ENCODE measurements around the gene PDLIM7.

The PDLIM7 gene

DNA sequence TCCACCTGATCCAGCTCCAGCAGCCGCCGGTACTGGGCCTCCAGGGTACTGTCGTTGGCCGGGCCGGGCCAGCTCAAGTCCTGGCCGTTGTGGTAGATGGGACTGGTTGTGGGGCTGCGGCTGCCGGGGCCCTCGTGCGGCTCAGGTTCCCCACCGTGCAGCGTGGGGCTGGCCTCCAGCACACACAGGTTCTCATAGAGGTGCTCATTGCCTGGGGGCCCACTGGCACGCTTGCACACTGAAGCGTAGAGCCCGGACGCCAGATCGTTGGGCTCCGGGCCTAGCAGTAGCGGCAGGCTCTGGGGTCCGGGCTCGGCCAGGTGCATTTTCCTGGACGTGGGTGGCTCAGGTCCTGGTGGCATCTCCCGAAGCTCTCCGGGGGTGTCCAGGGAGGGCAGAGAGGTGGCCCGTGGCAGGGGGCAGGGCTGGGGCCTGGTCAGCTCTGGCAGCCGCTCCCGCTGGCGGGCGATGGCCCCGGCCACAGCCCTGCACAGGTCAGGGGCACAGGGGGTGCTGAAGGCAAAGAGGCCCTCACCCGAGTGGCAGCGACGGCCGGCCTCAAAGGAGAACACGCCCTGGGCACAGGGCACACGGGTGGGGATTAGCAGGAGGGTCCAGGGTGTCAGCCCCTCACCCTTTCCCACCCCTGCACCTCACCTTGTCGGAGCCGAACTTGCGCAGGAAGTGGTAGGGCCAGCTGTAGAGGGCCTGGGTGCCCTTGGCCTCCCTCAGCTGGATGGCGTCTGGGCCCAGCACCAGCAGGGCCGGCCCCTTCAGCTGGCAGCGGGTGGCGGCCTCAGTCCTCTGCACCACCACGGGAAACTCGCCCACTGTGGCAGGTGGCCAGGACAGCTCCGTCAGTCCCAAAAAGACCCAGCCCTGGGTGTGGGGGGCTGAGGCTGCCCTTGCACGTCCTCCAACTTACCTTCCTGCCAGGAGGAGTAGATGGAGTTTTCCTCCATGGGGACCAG lies 7.0 kb upstream of the PDLIM7 start:
- no peak for DNase-seq

DNA sequence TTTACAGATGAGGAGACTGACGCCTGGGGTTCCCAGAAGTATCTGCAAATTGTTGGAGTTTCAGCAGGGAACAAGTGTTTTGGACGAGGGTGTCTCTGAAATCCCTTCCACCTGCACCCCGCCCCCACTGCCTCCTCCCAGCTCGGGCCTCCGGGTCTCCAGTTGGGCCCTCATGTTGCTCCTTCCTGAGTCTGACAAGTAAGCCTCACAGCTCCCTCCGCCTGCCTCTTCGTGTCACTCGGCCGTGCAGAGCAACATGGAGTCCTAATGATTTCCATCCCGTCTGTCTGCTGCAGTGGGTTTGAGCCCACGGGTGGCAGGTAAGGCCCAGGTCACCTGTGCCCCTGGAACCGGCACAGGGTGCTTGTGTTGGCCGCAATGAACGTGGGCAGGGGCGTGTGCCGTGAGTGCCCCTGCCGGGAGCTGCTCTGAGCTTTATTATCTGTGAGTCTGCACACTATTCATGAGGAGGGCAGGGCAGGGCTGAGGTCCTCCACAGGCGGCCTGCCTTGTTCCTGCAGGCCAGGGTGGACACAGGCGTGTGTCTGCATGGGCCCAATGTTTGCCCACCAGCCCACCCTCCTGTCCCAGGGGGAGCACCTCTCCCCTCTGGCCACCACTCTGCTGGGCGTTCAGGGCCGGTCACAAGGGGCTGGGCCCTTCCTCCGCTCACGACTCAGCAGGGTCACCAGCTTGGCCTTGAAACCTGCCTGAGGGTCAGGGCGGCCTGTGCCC lies 6.1 kb upstream of the PDLIM7 start:
- DNase-seq, result no peak

DNA sequence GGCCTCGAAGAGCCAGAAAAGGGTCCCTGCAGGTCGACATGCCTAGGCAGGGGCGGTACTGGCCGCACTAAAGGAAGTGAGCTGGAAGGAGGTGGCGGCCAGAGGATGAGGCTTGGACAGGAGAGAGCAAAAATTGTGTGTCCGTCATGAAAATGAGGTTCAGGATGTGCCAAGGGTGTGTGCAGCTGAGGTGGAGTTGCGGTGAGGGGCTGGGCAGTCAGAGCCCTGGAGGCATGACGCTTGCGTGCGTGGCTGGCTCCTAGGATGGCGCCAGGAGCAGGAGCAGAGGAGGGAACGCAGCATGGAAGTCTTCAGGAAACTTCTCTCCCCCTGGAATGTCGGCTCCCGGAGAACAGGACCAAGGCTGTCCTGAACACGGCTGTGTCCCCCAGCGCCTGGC lies 5.5 kb upstream of the PDLIM7 start:
- DNase-seq, result no peak

DNA sequence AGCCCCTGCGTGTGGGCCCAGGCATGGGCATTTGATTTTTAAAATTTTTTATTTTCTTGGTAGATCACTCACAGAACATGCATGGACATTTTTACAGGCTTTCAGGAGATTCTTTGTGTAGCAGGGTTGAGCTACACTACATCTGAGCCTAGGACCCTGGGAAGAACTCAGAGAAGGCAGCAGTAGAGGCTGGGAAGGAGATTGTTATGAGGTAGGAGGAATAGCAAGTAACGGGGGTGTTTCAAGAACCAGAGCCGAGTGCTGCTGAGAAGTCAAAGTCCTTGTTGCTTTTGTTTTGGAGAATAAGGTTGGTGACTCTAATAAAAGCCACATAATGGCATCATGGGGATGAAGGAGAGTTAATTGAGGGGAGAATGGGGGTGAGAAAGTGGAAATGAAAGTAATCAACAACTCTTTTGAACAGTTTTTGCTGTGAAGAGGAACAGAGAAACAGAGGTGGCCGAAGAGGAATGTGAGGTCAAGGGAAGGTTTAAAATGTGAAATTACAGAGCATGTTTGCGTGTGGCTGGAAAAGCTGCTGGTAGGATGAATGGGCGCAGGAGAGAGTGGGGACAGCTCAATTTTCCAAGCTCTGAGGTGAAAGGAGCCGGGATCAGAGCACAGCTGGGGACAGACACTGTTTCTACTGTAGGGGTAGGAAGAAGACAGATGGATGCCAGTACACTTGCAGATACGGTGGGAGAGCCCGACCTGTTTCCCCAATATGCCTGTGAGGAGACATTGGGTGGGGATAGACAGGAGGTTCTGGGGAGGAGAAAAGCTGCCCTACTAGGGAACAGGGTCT lies 4.7 kb upstream of the PDLIM7 start:
- DNase-seq, result no peak

DNA sequence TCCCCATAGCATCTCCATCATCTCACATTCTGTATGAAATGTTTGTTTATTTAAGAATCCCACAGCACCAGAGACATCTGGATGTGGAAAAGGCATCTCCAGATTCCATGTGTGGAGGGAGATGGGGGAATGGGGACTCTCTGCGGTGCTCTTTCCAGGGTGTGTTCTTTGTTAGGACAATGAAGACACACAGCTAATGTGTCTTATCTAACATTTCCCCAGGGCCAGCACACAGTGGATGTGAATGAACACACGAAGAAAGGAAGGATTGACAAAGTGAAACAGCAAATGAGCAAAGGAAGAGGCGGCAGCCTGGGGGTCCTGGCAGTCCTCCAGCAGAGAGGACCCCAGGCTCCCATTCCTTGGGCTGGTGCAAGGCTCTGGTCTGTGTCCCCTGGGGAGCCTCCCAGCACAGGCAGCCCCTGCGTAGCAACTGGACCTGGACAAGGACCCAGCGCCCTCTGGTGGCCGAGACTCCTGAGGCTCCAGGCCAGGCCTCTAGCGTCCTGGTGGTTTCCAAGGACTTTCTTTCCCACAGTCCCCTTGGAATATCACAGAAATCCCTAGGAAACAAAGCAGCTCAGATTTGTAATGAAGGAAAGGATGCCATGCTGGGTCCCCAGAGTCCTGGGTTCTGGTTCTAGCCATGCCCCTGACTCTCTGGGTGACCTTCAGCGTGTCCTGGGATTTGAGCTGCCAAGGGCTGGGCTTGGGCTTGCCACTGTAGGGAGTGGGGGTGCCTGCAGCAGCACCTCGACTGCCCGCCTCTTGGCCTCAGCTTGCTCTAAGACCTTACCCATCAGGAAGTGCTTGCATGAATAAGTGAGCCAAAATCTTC lies 3.5 kb upstream of the PDLIM7 start:
- DNase-seq, result peak; percentile 83

DNA sequence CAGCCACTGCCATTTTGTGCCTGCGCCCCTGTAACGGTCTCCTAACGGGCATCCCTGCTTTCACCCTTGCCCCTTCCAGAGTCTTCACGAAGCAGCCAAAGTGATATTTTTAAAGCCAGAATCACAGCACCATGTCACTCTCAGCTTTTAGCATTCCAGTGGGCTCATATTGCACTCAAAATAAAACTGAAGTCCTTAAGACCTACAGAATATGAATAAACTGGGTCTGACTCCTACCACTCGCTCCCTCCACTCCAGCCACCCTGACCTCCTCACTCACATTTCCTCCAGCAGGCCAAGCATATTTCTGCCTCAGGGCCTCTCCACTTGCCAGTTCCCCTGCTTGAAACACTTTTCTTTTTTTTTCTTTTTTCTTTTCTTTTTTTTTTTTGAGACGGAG lies 2.4 kb upstream of the PDLIM7 start:
- DNase-seq, result no peak

DNA sequence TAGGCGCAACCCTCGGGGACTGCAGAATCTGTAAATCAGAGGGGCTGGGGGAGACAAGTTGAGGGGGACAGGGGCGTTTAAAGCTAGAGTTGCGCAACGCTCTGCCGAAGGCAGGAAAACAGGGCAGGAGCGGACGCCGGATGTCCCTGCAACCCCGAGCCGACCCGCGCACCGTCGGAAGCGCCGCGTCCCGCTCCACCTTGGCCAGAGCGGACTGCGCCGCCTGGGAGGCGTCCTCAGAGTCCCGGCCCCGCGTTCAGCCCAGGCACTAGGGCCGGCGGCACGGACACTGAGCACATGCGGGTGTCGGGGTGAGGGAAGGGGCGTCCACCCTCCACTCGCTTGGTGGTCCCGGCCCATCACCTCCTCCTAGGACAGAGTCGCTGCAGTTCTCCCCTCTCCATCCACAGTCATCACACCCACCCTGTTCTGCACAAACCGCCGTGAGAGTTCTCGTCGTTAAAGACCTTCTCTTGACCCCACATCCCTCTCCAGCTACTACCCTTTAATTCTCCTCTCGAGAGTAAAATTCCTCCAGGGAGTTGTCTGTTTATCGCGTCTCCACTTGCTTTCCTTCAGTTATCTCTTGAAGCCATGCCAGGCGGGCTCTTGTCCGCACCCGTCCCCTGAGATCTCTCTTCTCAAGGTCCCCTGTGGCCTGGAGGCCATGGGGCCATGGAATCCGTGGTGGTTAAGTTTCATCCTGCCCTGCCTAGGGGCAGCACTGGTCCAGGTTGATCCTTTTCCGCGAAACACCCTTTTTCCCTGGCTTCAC lies 796 bp upstream of the PDLIM7 start:
- DNase-seq, result no peak

DNA sequence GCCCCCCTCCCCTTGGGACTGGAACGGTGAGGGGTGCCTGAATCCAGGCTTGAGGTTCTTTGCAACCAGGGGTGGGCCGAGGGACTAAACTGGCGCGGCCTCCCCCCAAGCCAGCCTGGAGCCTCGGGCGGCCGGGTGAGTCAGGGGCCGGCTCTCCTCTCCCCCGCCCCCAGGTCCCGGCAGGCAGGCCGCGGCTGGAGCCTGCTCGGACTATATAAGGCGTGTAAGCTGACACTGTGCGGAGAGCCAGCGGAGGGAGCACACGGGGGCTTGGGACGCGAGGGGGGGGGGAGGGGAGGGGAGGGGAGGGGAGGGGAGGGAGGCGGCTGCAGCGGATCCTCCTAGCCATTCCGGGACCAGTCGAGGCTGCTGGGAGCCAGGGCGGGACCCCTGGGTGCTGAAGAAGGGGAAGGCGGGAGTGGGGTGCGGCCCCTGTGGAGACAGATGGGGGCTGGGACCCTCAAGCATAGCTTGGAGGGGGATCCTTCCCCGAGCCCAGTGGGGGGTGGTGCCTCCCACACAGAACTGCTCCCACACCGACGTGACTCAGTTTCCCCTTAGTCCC lies 595 bp downstream of the PDLIM7 start:
- DNase-seq, result no peak

DNA sequence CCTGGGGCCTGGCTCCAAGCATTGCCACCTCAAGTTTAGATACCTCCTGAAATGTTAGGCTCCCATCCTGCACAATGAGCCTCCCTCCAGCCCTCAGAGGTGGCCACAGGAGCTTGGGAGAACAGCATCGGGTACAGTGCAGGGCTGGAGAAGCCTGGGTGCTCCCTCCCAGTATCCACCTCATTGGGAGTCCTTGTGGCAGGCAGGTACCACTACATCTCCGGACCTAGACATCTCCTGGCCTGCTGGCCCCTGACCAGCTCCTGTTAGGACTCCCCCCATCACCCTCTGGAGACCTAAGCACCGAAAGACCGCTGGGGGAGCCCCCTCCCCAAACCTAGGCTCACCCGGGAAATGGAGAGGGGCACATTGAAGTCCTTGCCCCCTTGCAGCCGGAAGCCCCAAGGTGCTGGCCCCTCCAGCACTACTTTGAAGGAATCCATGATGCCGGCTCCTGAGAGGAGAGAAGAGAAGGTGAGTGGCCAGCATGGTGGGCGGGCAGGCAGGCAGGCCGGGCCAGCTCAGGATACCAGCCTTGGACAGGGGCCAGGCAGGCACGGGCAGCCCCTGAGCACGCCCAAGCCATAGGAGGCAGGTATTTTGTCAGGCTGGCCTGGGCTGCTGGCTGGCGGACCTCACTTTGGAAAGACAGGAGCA lies 1.2 kb downstream of the PDLIM7 start:
- no peak for DNase-seq

DNA sequence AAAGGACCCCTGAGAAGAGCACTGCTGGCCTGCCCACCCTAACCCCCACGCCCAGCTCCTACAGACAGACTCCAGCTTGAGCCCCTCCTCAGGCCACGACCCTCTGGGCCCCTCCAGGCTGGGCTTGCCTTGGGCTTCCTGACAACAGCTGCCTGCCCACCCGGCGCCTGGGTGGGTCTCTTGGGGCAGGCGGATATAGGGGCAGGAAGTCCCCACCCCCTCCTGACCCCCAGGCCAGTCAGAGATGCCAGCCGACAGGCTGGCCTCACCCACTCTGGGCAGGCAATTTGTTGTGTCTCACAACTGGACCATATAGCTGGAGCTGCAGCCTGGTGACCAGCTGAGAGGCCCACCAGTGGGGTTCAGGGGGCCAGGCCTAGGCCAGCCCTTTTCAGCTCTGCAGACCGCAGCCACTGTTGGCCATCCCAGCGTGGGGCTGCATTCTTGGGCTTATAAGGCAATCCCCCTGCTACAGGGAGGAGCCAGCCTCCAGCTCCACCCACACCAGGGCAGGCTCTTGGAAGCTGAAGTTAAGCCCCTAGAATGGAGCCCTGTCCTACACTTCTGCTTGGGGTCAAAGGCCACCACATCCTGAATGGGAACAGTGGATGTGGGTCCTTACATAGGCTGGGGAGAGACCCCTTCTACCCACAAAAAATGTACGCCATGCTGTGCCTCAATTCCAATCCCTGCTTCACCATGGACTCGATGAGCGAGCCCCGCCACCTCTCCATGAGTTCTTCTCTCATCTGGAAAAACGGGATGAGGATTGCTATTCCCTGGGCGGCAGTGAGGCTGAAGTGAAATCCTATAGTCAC lies 2.0 kb downstream of the PDLIM7 start:
- DNase-seq, result no peak

DNA sequence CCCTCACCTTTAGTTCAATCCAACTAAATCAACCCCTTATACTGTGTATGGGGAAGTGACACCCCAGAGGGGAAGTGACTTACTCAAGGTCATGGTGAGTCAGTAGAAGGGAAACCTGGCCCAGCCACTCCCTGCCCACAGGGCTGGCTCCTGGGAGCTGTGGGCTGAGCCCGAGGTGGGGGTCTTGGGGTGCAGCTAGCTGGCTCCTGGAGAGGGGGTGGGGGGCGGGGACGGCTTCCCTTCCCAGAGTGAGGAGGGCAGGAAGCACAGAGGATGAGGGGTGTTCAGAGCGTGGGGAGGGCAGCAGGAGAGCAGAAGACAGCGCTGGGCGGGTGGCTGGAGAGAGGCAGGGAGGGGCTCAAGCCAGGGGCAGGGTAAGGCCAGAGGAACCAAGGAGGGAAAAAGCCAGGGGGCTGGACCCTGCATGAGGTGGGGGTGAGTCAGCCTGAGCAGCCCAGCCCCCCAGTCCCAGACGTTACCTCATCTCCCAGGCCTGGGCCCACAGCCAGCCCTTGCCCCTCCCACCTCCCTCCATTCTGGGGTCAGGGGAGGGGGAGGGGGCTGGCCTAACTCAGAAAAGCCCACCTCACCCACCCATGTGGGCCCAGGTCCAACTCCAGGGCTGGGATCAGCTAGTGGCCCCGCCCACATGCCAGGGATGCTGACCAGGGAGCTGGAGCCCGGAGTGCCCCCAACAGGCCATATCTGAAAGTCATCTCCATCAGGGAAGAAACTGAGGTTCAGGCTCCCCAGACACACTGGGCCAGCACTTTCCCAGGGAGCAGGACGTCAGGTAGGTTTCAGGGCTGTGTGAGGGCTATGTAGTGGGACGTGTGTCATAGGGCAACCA lies 2.8 kb downstream of the PDLIM7 start:
- no peak for DNase-seq

DNA sequence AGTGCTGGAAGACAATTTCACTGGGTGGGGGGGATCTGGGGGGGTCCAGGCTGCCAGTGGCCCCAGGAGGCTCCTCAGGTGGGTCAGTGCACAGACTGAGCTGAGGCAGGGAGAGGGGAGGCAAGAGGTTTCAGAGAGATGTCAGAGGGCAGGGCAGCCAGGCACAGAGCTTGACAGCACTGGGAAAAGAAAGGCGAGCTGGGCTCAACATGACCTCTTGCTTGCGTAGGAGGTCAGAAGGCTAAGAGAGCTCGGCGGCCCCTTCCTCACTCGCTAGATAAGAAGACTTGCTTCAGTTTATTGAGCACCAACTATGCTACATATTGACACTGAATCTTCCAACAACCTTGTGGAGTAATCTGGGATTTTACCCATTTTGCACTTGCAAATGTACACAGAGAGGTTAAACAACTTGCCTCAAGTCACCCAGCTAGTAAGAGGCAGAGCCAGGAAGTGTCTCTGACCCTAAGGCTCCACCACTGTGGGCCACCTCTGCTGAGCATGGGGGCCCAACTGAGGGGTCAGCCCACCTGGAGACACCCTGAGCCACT lies 3.5 kb downstream of the PDLIM7 start:
- DNase-seq, result no peak

DNA sequence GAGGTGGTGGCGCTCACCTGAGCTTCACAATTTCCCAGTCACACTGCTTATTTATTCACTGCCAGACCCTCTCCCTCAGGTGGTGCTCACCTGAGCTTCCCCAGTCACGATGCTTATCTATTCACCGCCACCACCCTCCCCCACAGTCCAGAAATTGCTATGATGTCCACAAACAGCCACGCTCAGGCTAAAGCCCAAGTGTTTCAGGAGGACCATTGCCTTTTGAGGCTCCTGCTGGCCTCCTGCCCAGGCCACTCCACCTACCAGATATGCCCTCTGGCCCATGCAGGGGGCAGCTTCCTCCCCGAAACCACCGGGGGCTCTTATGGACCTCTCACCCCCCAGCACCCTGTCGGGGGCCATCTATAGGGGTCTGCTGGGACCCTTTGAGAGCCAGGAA lies 4.6 kb downstream of the PDLIM7 start:
- DNase-seq, result no peak

DNA sequence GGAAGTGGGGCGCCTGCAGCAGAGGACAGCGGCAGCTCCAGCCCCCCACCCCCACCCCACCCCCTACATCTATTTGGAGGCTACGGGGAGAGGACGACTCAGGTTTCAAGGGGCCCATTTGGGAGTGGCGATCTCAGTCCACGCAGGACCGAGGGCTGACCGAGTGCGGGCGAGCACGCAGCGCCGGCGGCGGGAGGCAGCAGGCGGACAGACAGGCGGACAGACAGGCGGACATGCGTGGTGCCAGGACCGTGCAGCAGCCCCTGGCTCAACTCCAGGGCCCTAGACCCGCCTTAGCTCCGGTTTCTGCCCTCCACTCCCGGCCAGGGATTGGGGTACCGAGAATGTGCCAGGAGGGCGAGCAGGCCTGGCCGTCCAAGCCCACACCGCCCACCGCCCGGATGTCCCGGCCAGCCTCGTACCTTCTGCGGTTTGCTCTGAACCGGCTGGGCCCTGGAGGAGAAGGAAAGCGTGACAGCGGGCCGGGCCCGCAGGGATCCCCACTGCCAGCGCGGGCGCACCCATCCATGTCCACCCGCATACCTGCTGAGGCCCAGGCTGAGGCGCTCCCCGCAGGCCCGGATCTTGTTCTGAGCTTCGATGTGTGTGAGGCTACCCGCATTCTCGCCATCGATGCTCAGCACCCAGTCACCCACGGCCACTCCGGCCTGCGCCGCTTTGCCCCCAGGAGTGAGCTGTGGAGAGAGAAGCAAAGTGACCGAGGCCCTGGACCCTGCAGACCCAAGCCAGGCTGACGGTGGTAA lies 5.2 kb downstream of the PDLIM7 start:
- no peak for DNase-seq

DNA sequence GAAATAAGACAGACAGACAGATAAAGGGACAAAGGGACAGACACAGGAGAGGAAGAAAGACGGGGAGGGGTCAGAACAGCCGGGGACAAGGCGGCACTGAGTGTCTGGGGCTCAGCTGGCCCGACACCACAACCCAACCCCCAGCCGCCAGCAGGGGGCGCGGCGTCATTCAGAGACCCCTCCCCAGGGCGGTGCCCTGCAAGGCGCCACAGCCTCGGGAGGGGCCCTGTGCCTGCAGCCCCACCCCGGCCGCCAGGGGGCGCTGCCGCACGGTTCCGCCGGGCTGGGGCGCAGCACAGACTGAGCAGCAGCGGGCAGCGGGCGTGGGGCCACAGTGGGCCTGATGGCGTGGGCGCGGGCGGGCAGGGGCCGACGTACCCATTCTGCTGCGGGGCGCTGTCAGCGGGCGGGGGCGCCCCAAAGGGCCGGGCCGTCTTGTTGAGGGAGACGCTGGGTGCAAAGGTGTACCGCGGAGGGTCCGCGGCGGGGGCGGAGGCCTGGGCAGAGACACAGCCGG lies 5.9 kb downstream of the PDLIM7 start:
- no peak for DNase-seq

DNA sequence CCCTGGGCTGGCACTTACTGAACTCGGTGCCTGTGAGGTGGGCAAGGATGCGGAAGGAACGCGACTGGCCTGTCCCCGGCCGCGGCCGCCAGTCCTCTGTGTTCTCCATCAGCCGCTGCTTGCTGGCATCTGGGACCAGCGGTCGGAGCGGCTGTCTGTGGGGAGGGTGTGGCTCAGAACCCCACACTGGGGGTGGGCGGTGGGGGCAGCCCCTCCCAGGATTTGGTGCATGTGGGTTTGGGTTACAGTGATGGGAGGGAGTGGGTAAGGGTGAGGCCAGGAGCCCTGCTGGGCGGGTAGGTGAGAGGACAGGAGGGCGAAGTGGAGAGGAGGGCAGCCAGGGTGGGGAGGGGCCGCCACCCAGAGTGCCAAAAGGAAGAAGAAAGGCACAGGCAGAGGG lies 6.4 kb downstream of the PDLIM7 start:
- no peak for DNase-seq

DNA sequence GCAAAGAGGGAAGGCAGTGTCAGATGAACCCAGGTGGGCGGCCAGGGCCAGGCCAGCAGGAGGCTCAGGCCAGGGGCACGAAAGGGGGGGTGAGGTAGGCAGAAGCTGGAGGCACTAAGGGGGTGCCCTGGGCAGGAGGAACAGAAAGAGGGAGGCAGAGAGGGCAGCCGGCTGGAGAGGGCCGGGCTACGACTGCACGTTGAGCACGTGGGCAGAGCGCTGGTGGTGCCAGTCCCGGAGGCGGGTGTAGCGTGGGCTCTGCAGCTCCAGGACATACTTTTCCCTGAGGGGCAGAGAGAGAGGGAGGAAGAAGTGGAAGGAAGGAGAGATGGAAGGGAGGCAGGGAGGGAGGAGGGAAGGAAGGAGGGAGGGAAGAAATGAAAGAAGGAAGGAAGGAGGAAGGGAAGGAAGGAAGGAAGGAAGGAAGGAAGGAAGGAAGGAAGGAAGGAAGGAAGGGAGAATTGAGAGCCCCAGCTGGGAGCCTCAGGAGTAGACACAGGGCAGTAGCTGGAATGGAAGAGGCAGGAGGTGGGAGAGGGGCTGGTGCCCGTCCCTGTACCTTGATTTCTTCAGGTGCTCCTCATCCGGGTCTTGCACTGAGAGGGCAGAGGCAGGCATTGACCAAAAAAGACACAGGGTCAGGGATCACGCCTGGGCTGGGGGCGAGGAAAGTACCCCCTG lies 7.0 kb downstream of the PDLIM7 start:
- DNase-seq, result no peak

Data from CD4-positive, alpha-beta T cell treated with Interleukin-10 for 1 hour (primary cell).